Suprapubic skin (tissue), 4 donors: ENCODE measurements around the gene LINGO1.

ENCODE experiments used
- CTCF ChIP-seq, 2 donors: fragments of 200-600 bp in 1 of 2; fragments of 450-650 bp in 1 of 2; sonication (generic) in 1 of 2; IDR thresholded peaks; one replicate each; pipeline ENCODE4 v1.5.1; 2016 to 2019; ENCODE audit warnings: antibody characterized with exemption in 2 of 2, mild to moderate bottlenecking in 1 of 2, moderate library complexity in 1 of 2
- EP300 ChIP-seq: sonication (generic); formaldehyde crosslinking; IDR thresholded peaks from one replicate; pipeline ENCODE4 v1.6.1; 2017; ENCODE audit warnings: antibody characterized with exemption
- POLR2A ChIP-seq, 2 donors: fragments of 450-650 bp; IDR thresholded peaks; one replicate each; pipeline ENCODE4 v1.6.1; 2017; ENCODE audit warnings: antibody characterized with exemption in 2 of 2, mild to moderate bottlenecking in 2 of 2, moderate library complexity in 2 of 2
- POLR2AphosphoS5 ChIP-seq, 3 donors: sonication (generic); formaldehyde crosslinking; IDR thresholded peaks; one replicate each; pipeline ENCODE4 v1.6.1; 2017; ENCODE audit warnings: antibody characterized with exemption in 3 of 3

DNA sequence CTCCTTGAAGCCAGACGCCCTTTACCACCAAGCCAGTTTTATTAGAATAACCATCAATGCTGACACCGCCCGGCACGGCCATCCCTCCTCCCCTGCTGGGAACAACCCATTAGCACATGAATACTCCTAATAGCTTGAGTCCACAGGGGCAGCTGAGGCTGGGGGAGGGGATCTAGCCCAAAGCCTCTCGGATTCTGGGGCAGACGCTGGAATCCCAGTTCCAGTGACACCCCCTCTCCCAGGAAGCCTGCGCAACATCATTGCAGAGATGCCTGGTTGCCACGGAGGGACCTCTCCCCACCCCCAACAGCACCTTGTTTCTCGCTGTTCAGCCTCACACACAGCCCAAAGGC lies 1.2 kb upstream of the LINGO1 start:
- TF ChIP-seq CTCF (IDR thresholded peaks at IDR 0.05) (no peak), POLR2A (IDR thresholded peaks at IDR 0.05) (no peak), POLR2AphosphoS5 (IDR thresholded peaks at IDR 0.05) (no peak), EP300 (no peak)
